ENCODE results near the gene RSL1D1. TPM values are rescaled to one million over a fixed set of nuclear protein-coding genes. Genes with fewer than 3 reads are reported as not detected.

The RSL1D1 gene
- polyA plus RNA-seq, 4 donors: 206 to 271 (median 242) TPM

Other genes with a start within 250 kb of the RSL1D1 start
- 10 to 100 TPM; 32.8 to 36.5 (median 33.9) TPM for gene SNN, start 183.1 kb downstream of the RSL1D1 start, polyA plus RNA-seq (ENCODE audit: insufficient read length in 4 of 4)
- 10 to 100 TPM; 27.6 to 42.1 (median 40.2) TPM for gene TXNDC11, start 108.7 kb downstream of the RSL1D1 start, polyA plus RNA-seq (ENCODE audit: insufficient read length in 4 of 4)
- gene ZC3H7A, start 54.3 kb downstream of the RSL1D1 start, polyA plus RNA-seq (ENCODE audit: insufficient read length in 4 of 4): 100 to 1,000 TPM in 1 of 4 donors, 10 to 100 TPM in 3; 67.6 to 100 (median 83.4) TPM
- 100 to 1,000 TPM in 3 of 4 donors, 10 to 100 TPM in 1; 84.6 to 133 (median 117) TPM for gene GSPT1, start 64.4 kb upstream of the RSL1D1 start, polyA plus RNA-seq (ENCODE audit: insufficient read length in 4 of 4)
- gene NPIPB2, start 90.5 kb upstream of the RSL1D1 start, polyA plus RNA-seq (ENCODE audit: insufficient read length in 4 of 4): 10 to 100 TPM in 2 of 4 donors, 1 to 10 TPM in 2; 1.6 to 21.2 (median 5.8) TPM
- gene TNFRSF17, start 113.7 kb upstream of the RSL1D1 start, polyA plus RNA-seq (ENCODE audit: insufficient read length in 4 of 4): under 1 TPM in 1 of 4 donors, not detected in 3; 0.43 TPM
- gene SNX29, start 125.2 kb upstream of the RSL1D1 start, polyA plus RNA-seq (ENCODE audit: insufficient read length in 4 of 4): 10 to 100 TPM; 14.1 to 32.1 (median 29.4) TPM